Esophagus (tissue), 2 donors: ENCODE results near the gene FLT3. TPM values are rescaled to one million over a fixed set of nuclear protein-coding genes. Genes with fewer than 3 reads are reported as not detected.
"Not testable (repeated sequence)": the region's sequence is repeated elsewhere in the genome, so short reads cannot be mapped to it uniquely, and the experiment has no call there.

ENCODE experiments used
- H3K27ac ChIP-seq, 2 donors: one replicate each; pipeline ENCODE4 v1.5.1; 2013; ENCODE audit warnings: low read depth in 2 of 2, mild to moderate bottlenecking in 2 of 2, inconsistent platforms in 1 of 2, low read length in 1 of 2, moderate library complexity in 1 of 2
- H3K27me3 ChIP-seq, 2 donors: one replicate each; pipeline ENCODE4 v1.6.1; 2013; ENCODE audit warnings: low read length in 2 of 2, control low read depth in 1 of 2, mild to moderate bottlenecking in 1 of 2; ENCODE audit not compliant: insufficient read depth in 2 of 2, control insufficient read depth in 1 of 2
- H3K36me3 ChIP-seq, 2 donors: one replicate each; pipeline ENCODE4 v1.6.1; 2013; ENCODE audit warnings: low read length in 1 of 2; ENCODE audit not compliant: control insufficient read depth in 2 of 2, insufficient read depth in 2 of 2
- H3K4me1 ChIP-seq, 2 donors: one replicate each; pipeline ENCODE4 v1.6.1; 2013; ENCODE audit warnings: low read length in 1 of 2; ENCODE audit not compliant: control insufficient read depth in 2 of 2, insufficient read depth in 2 of 2
- H3K4me3 ChIP-seq, 2 donors: one replicate each; pipeline ENCODE4 v1.5.1; 2013; ENCODE audit warnings: low read length in 2 of 2, mild to moderate bottlenecking in 2 of 2, low read depth in 1 of 2, moderate library complexity in 1 of 2
- H3K9me3 ChIP-seq, 2 donors: one replicate each; pipeline ENCODE4 v1.6.1; 2013; ENCODE audit warnings: mild to moderate bottlenecking in 2 of 2, low read depth in 1 of 2, low read length in 1 of 2, moderate library complexity in 1 of 2; ENCODE audit not compliant: control insufficient read depth in 2 of 2, insufficient read depth in 1 of 2
- whole genome bisulfite sequencing, 2 donors: extraction: QIAGEN DNeasy Blood & Tissue Kit; methylation state at CpG; one replicate each; pipeline ENCODE4 v1.1.7; 2013; 5-methylcytosine and 5-hydroxymethylcytosine counted together
- polyA plus RNA-seq, 2 donors: library from polyadenylated mRNA; stranded (reverse); fragments of 200-250 nt; gene quantifications; one replicate each; pipeline ENCODE4 v1.2.3, GENCODE V29; 2013
- donor health status: healthy with polysubstance abuse.
- donor health status: Bipolar disorder and iron deficiency.

FLT3 gene
- polyA plus RNA-seq, 2 donors: 0.08 to 0.19 TPM

DNA sequence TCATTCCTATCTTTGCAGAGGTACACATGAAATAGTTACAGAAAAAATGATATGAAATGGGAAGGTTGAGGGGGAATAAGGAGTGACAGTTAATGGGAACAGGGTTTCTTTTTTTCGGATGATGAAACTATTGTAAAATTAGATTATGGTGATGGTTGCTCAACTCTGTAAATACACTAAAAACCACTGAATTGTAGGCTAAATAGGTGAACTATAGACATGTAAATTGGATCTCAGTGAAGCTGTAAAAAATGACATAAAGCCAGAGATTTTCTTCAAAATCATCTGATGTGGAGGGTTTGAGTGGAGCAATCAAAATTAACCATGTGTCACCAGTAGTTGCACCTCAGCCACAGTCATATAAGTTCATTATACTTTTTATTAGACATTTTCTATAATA is 6.6 kb upstream of the FLT3 start:
- Histone ChIP-seq H3K27me3 (peaks cover 0 to 4% of the 10 kb centered on the region in 2 donors), H3K27ac (no peak overlapping the region), H3K36me3 (no peaks in the 10 kb centered on the region), H3K4me1 (no peaks in the 10 kb centered on the region), H3K4me3 (no peak overlapping the region), H3K9me3 (no peaks in the 10 kb centered on the region)
- WGBS, 2 donors: 61 to 82% methylated on average over 1 of the region's 1 CpG

DNA sequence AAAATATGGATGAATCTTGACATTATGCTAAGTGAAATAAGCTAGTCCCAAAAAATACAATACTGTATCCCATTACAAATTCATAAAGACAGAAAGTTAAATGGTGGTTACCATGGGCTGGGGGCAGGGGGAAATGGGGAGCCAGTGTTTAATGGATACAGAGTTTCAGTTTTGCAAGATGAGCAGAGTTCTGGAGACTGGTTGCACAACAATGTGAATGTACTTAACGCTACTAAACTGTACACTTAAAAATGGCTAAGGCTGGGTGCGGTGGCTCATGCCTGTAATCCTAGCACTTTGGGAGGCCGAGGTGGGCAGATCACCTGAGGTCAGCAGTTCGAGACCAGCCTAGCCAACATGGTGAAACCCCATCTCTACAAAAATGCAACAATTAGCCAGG is 1.5 kb upstream of the FLT3 start:
- peaks cover 1 to 20% of the 10 kb centered on the region in 2 donors for H3K27me3 ChIP-seq
- not testable (repeated sequence) for H3K4me1 ChIP-seq, H3K27ac ChIP-seq, H3K36me3 ChIP-seq, H3K4me3 ChIP-seq, H3K9me3 ChIP-seq
- 83 to 92% methylated on average over 4 of the region's 4 CpGs for WGBS, 2 donors

DNA sequence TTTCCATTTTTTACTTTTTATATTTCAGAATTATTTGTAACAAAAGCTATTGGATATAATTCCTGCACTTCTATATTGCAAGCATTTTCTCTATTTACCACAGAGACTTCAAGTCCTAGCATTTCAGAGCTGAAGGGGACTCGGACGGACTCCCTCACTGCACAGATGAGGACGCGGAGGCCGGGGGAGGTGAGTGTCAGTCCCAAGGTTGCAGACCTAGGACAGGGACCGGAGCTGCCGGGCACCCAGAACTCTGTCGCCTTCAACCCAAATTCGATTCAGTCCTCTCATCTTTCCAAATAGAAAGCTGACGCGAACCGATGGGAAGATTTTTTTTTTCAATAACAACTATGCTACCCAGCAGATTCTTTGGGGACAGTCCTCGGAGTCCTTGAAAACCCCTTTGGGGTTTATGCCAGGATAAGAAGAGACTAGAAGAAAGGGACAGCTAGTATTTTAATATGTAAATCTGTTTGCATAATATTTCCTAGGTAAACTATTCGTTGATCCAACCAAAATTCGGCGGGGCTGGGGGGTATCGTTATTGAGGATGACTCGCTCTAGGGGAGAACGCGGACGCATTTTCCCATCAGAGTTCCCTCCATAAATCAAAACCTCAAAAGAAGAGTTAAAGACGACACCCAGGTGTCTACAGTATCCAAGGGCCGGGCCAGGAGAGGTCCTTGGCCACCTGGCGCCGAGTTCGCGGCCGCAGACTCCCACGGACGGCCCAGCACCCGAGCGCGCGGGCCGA is 803 bp downstream of the FLT3 start:
- Histone ChIP-seq H3K36me3 (no peaks in the 10 kb centered on the region), H3K4me3 (peak overlapping the region; percentile 32 to 45), H3K9me3 (peaks cover 0 to 3% of the 10 kb centered on the region in 2 donors)

DNA sequence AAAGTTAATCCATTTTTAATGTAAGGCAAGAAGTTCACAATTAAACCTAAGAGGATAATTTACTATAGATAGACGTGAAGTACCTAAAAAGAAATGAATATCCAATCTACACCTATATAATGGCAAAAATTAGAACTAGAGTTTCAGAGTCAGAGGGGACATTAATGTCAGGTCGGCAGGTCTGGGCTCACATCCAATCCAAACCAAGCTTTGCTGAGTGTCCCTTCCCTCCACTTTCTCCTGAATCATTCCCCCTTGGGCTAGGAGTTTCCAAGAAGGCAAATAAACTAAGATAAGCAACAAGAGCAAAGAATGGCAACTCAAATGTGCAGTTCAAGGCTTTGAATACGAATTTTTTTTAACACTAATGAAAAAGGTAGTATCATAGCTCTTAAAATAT is 2.9 kb downstream of the FLT3 start:
- Histone ChIP-seq H3K36me3 (no peaks in the 10 kb centered on the region), H3K9me3 (peaks cover 0 to 3% of the 10 kb centered on the region in 2 donors), H3K27me3 (peaks cover 4 to 16% of the 10 kb centered on the region in 2 donors), H3K27ac (no peak overlapping the region), H3K4me1 (peaks cover 6 to 10% of the 10 kb centered on the region in 2 donors), H3K4me3 (no peak overlapping the region)
- WGBS, 2 donors: 40 to 41% methylated on average over 3 of the region's 3 CpGs

More for the DNA sequence above, 803 bp downstream of the FLT3 start:
- Histone ChIP-seq H3K4me1 (peaks cover 6 to 10% of the 10 kb centered on the region in 2 donors), H3K27me3 (peaks cover 4 to 20% of the 10 kb centered on the region in 2 donors), H3K27ac (no peak overlapping the region)
- 14 to 15% methylated on average over 35 of the region's 35 CpGs for WGBS, 2 donors

DNA sequence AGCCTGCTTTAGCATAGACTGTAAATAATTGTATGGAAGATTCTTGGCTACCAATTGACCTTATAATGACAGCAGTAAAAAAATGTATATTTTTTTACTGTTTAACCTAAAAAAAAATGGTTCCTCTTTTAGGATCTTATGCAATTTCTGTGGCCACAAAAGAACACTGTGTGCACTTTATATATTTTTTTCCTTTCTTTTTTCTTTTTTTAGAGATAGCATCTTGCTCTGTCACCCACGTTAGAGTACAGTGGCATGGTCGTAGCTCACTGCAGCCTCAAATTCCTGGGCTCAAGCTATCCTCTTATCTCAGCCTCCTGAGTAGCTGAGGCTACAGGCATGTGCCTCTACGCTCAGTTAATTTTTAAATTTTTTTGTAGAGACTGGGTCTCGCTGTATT is 6.1 kb downstream of the FLT3 start:
- WGBS, 2 donors: 58 to 70% methylated on average over 4 of the region's 4 CpGs
- H3K9me3 ChIP-seq: peaks cover 0 to 2% of the 10 kb centered on the region in 2 donors
- no peak overlapping the region for H3K4me3 ChIP-seq
- no peaks in the 10 kb centered on the region for H3K4me1 ChIP-seq
- H3K27ac ChIP-seq: no peak overlapping the region
- H3K36me3 ChIP-seq: no peaks in the 10 kb centered on the region
- H3K27me3 ChIP-seq: peaks cover under 1 to 4% of the 10 kb centered on the region in 2 donors

DNA sequence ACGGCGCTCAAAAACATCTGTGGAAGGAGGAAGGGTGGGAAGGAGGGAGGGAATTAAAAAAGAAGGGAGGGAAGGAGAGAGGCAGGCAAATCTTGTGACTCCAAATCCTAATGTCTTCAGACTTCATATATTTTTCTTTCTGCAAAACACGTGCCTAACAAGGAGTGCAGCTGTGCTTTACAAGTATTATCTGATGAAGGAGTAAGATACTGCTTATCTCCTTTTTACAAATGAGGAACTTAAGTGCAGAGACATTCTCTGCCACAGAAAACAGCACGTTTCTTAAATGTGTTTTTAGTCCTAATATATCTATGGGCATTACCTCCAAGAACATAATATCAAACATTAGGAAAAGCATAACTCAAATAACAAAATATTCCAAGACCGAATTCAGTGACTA is 6.5 kb downstream of the FLT3 start:
- Histone ChIP-seq H3K27me3 (peaks cover 0 to 4% of the 10 kb centered on the region in 2 donors), H3K36me3 (no peaks in the 10 kb centered on the region), H3K27ac (no peak overlapping the region), H3K4me3 (no peak overlapping the region), H3K4me1 (no peaks in the 10 kb centered on the region), H3K9me3 (peaks cover 0 to 2% of the 10 kb centered on the region in 2 donors)
- WGBS, 2 donors: 38 to 44% methylated on average over 5 of the region's 5 CpGs

DNA sequence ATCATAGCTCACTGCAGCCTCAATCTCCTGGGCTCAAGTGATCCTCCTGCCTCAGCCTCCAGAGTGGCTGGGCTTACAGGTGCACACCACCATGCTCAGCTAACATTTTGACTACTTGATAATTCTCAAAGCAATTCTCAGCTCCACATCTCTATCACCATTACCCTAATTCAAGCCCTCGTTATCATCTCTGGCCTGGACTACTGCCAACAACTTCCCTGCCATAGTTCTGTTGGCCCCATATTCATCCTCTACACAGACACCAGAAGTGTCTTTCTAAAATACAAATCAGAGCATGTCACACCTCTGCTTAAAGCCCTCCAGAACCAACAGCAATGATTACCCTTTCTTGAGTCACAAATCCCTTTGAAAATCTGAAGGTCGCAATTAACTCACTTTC is 7.9 kb downstream of the FLT3 start:
- Histone ChIP-seq H3K4me3 (no peak overlapping the region), H3K36me3 (no peaks in the 10 kb centered on the region), H3K27ac (no peak overlapping the region), H3K9me3 (peaks cover 0 to 2% of the 10 kb centered on the region in 2 donors), H3K27me3 (peaks cover 0 to 4% of the 10 kb centered on the region in 2 donors), H3K4me1 (no peaks in the 10 kb centered on the region)
- 60 to 70% methylated on average over 2 of the region's 2 CpGs for WGBS, 2 donors

DNA sequence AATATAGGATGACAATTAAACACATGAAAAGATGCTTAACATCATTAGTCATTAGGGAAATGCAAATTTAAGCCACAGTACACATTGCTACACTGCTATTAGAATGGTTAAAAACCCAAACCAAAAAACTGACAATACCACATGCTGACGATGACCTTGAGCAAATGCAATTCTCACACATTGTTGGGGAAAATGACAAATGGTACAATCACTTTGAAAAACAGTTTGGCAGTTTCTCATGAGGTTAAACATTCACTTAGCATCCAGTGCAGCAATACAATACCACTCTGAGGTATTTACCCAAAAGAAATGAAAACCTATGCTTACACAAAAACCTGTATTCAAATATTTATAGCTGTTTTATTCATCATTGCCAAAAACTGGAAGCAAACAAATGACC is 11.3 kb downstream of the FLT3 start:
- peaks cover 0 to 2% of the 10 kb centered on the region in 2 donors for H3K9me3 ChIP-seq

DNA sequence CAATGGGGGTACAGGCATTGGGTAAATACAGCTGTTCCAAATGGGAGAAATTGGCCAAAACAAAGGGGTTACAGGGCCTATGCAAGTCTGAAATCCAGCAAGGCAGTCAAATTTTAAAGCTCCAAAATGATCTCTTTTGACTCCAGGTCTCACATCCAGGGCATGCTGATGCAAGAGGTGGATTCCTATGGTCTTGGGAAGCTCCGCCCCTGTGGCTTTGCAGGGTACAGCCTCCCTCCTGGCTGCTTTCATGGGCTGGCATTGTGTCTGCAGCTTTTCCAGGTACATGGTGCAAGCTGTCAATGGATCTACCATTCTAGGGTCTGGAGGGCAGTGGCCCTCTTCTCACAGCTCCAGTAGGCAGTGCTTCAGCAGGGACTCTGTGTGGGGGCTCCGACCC is 22.6 kb downstream of the FLT3 start:
- not testable (repeated sequence) for H3K27me3 ChIP-seq, H3K9me3 ChIP-seq, H3K27ac ChIP-seq, H3K36me3 ChIP-seq, H3K4me3 ChIP-seq, H3K4me1 ChIP-seq
- WGBS, 2 donors: 85 to 90% methylated on average over 2 of the region's 2 CpGs

More for the DNA sequence above, 11.3 kb downstream of the FLT3 start:
- peaks cover 0 to 2% of the 10 kb centered on the region in 2 donors for H3K27me3 ChIP-seq
- no peak overlapping the region for H3K27ac ChIP-seq
- no peaks in the 10 kb centered on the region for H3K4me1 ChIP-seq
- no peaks in the 10 kb centered on the region for H3K36me3 ChIP-seq
- H3K4me3 ChIP-seq: no peak overlapping the region
- WGBS, 2 donors: 24 to 31% methylated on average over 1 of the region's 1 CpG

DNA sequence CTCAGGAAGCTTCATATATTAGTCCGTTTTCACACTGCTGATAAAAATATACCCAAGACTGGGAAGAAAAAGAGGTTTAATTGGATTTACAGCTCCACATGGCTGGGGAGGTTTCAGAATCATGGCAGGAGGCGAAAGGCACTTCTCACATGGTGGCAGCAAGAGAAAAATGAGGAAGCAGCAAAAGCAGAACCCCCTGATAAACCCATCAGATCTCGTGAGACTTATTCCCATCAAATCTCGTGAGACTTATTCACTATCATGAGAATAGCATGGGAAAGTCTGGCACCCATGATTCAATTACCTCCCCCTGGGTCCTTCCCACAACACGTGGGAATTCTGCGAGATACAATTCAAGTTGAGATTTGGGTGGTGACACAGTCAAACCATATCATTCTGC is 23.1 kb downstream of the FLT3 start:
- no peaks in the 10 kb centered on the region for H3K9me3 ChIP-seq
- no peak overlapping the region for H3K4me3 ChIP-seq
- H3K27me3 ChIP-seq: no peaks in the 10 kb centered on the region
- no peaks in the 10 kb centered on the region for H3K36me3 ChIP-seq
- no peaks in the 10 kb centered on the region for H3K4me1 ChIP-seq
- H3K27ac ChIP-seq: no peak overlapping the region
- 74 to 79% methylated on average over 5 to 6 of the region's 6 CpGs for WGBS, 2 donors
